Measurements from ENCODE around the gene FCHSD2. TPM values are rescaled to one million over a fixed set of nuclear protein-coding genes. Genes with fewer than 3 reads are reported as not detected.

FCHSD2 gene
- total and polyA plus RNA-seq, 9 of the 15 experiments (the other 6 are each of a cell fraction or from before 2014, with no cell fraction given) = 1.8 to 14.7 (median 6.4) TPM

DNA sequence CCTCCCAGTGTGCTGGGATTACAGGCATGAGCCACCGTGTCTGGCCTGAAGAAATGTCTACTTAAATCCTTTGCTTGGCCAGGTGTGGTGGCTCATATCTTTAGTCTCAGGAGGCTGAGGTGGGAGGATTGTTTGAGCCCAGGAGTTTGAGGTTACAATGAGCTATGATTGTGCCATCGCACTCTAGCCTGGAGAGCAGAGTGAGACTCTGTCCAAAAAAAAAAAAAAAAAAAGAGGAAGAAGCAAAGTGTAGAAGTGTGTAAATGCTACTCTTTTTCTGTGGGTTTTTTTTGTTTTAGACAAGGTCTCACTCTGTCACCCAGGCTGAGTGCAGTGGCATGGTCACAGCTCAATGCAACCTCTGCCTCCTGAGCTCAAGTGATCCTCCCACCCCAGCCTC is 334.3 kb downstream of the FCHSD2 start:
- in situ Hi-C loops (cut with MboI) (no loop called here), intact Hi-C loops (cut with micrococcal nuclease) (no loop called here)
- no peak for FAIRE-seq
- H4K20me1 ChIP-seq (replicated peaks; ENCODE audit: control insufficient read depth, insufficient read depth, low read length) = no peaks in the 10 kb centered on the region
- H3K4me1 ChIP-seq (replicated peaks in 1 of 2; ENCODE audit: control insufficient read depth in 2 of 2, insufficient read depth in 2 of 2, low read length in 2 of 2) = peaks cover 3 to 4% of the 10 kb centered on the region in 2 experiments; a peak in 3 of 5 replicates
- no TSS peak for BruUV-seq (replicated peaks)
- H3K9me1 ChIP-seq (ENCODE audit: control insufficient read depth, insufficient read depth, low read length) = no peaks in the 10 kb centered on the region
- H3K4me2 ChIP-seq (ENCODE audit: insufficient read depth, low read length) = no peak overlapping the region
- no peaks in the 10 kb centered on the region for H3K36me3 ChIP-seq (ENCODE audit: control insufficient read depth, insufficient read depth, low read length)
- no peaks in the 10 kb centered on the region; the same call in 2 of the 3 replicates for H3K79me2 ChIP-seq (ENCODE audit: control insufficient read depth, insufficient read depth, low read length)
- TF ChIP-seq PRDM10 (IDR thresholded peaks at IDR 0.05; ENCODE audit: partially characterized antibody) (no peak), ZNF384 (IDR thresholded peaks at IDR 0.05; ENCODE audit: low read depth, low read length) (0 out of 2 replicates have a peak, but pooled peaks have one; percentile 30), ZNF57 (CRISPR knock-in tag; IDR thresholded peaks at IDR 0.05) (no peak), SRSF9 (IDR thresholded peaks at IDR 0.05; ENCODE audit: borderline replicate concordance, low read depth, low read length) (no peak), CBX3 (IDR thresholded peaks at IDR 0.05; ENCODE audit: borderline replicate concordance in 1 of 2, low read length in 2 of 2) (no peak)
- TF ChIP-seq, protein P1, sequence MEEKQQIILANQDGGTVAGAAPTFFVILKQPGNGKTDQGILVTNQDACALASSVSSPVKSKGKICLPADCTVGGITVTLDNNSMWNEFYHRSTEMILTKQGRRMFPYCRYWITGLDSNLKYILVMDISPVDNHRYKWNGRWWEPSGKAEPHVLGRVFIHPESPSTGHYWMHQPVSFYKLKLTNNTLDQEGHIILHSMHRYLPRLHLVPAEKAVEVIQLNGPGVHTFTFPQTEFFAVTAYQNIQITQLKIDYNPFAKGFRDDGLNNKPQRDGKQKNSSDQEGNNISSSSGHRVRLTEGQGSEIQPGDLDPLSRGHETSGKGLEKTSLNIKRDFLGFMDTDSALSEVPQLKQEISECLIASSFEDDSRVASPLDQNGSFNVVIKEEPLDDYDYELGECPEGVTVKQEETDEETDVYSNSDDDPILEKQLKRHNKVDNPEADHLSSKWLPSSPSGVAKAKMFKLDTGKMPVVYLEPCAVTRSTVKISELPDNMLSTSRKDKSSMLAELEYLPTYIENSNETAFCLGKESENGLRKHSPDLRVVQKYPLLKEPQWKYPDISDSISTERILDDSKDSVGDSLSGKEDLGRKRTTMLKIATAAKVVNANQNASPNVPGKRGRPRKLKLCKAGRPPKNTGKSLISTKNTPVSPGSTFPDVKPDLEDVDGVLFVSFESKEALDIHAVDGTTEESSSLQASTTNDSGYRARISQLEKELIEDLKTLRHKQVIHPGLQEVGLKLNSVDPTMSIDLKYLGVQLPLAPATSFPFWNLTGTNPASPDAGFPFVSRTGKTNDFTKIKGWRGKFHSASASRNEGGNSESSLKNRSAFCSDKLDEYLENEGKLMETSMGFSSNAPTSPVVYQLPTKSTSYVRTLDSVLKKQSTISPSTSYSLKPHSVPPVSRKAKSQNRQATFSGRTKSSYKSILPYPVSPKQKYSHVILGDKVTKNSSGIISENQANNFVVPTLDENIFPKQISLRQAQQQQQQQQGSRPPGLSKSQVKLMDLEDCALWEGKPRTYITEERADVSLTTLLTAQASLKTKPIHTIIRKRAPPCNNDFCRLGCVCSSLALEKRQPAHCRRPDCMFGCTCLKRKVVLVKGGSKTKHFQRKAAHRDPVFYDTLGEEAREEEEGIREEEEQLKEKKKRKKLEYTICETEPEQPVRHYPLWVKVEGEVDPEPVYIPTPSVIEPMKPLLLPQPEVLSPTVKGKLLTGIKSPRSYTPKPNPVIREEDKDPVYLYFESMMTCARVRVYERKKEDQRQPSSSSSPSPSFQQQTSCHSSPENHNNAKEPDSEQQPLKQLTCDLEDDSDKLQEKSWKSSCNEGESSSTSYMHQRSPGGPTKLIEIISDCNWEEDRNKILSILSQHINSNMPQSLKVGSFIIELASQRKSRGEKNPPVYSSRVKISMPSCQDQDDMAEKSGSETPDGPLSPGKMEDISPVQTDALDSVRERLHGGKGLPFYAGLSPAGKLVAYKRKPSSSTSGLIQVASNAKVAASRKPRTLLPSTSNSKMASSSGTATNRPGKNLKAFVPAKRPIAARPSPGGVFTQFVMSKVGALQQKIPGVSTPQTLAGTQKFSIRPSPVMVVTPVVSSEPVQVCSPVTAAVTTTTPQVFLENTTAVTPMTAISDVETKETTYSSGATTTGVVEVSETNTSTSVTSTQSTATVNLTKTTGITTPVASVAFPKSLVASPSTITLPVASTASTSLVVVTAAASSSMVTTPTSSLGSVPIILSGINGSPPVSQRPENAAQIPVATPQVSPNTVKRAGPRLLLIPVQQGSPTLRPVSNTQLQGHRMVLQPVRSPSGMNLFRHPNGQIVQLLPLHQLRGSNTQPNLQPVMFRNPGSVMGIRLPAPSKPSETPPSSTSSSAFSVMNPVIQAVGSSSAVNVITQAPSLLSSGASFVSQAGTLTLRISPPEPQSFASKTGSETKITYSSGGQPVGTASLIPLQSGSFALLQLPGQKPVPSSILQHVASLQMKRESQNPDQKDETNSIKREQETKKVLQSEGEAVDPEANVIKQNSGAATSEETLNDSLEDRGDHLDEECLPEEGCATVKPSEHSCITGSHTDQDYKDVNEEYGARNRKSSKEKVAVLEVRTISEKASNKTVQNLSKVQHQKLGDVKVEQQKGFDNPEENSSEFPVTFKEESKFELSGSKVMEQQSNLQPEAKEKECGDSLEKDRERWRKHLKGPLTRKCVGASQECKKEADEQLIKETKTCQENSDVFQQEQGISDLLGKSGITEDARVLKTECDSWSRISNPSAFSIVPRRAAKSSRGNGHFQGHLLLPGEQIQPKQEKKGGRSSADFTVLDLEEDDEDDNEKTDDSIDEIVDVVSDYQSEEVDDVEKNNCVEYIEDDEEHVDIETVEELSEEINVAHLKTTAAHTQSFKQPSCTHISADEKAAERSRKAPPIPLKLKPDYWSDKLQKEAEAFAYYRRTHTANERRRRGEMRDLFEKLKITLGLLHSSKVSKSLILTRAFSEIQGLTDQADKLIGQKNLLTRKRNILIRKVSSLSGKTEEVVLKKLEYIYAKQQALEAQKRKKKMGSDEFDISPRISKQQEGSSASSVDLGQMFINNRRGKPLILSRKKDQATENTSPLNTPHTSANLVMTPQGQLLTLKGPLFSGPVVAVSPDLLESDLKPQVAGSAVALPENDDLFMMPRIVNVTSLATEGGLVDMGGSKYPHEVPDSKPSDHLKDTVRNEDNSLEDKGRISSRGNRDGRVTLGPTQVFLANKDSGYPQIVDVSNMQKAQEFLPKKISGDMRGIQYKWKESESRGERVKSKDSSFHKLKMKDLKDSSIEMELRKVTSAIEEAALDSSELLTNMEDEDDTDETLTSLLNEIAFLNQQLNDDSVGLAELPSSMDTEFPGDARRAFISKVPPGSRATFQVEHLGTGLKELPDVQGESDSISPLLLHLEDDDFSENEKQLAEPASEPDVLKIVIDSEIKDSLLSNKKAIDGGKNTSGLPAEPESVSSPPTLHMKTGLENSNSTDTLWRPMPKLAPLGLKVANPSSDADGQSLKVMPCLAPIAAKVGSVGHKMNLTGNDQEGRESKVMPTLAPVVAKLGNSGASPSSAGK (IDR thresholded peaks at IDR 0.05) = no peak
- H3K27me3 ChIP-seq (ENCODE audit: control insufficient read depth in 2 of 2, insufficient read depth in 2 of 2, low read length in 2 of 2) = no peaks in the 10 kb centered on the region
- POLR2A ChIA-PET = interaction anchor here (0.6 to 1.5 kb wide), 5 partner anchors 8 to 90 kb away, joined by 3 to 9 read pairs (median 3); partner anchors contain the start of gene STARD10
- WGBS (ENCODE audit: insufficient coverage, low coverage, missing lambda C conversion rate) = 41% methylated on average over 2 of the region's 2 CpGs
- ATAC-seq = no peak
- CTCF ChIA-PET (ENCODE audit: low intra/inter-chr PET ratio) = no interaction called here
- H3K9me3 ChIP-seq (replicated peaks; ENCODE audit: control insufficient read depth, insufficient read depth, low read depth, low read length) = no peaks in the 10 kb centered on the region
- H2AFZ ChIP-seq (ENCODE audit: low read depth, low read length) = no peak overlapping the region
- H3K9ac ChIP-seq (ENCODE audit: insufficient read depth in 1 of 2, low read depth in 2 of 2, low read length in 2 of 2) = peak overlapping the region in 1 of 2 experiments; percentile 55; a peak in 1 of 4 replicates
- DNase-seq (ENCODE audit: extremely low read depth in 1 of 4, low spot score in 3 of 4) = no peak
- no peak overlapping the region for H3K4me3 ChIP-seq
- H3K27ac ChIP-seq (ENCODE audit: extremely low read depth, low read depth, low read length) = no peak overlapping the region

Measured in K562 (cell line).